Panc1 (cell line): ENCODE data around the gene ZDHHC14.

ENCODE experiments used
- POLR2AphosphoS5 ChIP-seq: IDR thresholded peaks from 2 replicates; pipeline ENCODE4 v1.6.1; 2012; ENCODE audit warnings: mild to moderate bottlenecking, low read depth, low read length, moderate library complexity
- SIN3A ChIP-seq: IDR thresholded peaks from 2 replicates; pipeline ENCODE4 v1.6.1; 2012; ENCODE audit warnings: low read depth, mild to moderate bottlenecking, low read length, moderate library complexity, borderline replicate concordance; ENCODE audit not compliant: insufficient read depth
- TCF7L2 ChIP-seq: IDR thresholded peaks from 2 replicates; pipeline ENCODE4 v1.6.1; 2011; ENCODE audit warnings: mild to moderate bottlenecking, low read depth, low read length, inconsistent platforms
- TF ChIP-seq, protein P1 (sequence below): fragments of 450-650 bp; IDR thresholded peaks from 2 replicates; pipeline ENCODE4 v1.5.1; 2017; ENCODE audit warnings: mild to moderate bottlenecking
- TF ChIP-seq, protein P2 (sequence below), 2 experiments: IDR thresholded peaks; 2 replicates each; pipeline ENCODE4 v1.6.1; 2011 to 2012; ENCODE audit warnings: low read depth in 2 of 2, control low read depth in 1 of 2, low read length in 1 of 2, mild to moderate bottlenecking in 1 of 2, moderate library complexity in 1 of 2; ENCODE audit not compliant: insufficient read depth in 1 of 2

DNA sequence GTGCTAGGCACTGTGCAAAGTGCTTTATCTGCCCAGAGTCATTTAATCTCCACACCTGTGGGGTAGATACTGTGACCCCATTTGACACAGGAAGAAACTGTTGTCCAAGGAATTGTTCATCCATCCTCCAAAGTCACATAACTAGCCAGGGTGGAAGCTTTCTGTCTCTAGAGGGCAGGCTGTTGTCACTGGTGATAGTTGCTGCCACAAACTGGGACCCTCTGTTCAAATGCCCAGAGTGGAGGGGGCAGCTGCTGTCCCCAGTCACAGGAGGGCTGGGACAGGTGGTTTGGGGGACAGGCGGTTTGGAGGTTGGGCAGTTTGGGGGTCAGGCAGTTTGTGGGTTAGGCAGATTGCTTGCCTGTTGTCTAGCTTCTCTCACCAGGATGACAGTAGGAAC is 41.6 kb upstream of the ZDHHC14 start:
- TF ChIP-seq TCF7L2 (no peak), POLR2AphosphoS5 (no peak), SIN3A (no peak)
- TF ChIP-seq, protein P1, sequence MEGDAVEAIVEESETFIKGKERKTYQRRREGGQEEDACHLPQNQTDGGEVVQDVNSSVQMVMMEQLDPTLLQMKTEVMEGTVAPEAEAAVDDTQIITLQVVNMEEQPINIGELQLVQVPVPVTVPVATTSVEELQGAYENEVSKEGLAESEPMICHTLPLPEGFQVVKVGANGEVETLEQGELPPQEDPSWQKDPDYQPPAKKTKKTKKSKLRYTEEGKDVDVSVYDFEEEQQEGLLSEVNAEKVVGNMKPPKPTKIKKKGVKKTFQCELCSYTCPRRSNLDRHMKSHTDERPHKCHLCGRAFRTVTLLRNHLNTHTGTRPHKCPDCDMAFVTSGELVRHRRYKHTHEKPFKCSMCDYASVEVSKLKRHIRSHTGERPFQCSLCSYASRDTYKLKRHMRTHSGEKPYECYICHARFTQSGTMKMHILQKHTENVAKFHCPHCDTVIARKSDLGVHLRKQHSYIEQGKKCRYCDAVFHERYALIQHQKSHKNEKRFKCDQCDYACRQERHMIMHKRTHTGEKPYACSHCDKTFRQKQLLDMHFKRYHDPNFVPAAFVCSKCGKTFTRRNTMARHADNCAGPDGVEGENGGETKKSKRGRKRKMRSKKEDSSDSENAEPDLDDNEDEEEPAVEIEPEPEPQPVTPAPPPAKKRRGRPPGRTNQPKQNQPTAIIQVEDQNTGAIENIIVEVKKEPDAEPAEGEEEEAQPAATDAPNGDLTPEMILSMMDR, result peak; percentile 61
- TF ChIP-seq, protein P2, sequence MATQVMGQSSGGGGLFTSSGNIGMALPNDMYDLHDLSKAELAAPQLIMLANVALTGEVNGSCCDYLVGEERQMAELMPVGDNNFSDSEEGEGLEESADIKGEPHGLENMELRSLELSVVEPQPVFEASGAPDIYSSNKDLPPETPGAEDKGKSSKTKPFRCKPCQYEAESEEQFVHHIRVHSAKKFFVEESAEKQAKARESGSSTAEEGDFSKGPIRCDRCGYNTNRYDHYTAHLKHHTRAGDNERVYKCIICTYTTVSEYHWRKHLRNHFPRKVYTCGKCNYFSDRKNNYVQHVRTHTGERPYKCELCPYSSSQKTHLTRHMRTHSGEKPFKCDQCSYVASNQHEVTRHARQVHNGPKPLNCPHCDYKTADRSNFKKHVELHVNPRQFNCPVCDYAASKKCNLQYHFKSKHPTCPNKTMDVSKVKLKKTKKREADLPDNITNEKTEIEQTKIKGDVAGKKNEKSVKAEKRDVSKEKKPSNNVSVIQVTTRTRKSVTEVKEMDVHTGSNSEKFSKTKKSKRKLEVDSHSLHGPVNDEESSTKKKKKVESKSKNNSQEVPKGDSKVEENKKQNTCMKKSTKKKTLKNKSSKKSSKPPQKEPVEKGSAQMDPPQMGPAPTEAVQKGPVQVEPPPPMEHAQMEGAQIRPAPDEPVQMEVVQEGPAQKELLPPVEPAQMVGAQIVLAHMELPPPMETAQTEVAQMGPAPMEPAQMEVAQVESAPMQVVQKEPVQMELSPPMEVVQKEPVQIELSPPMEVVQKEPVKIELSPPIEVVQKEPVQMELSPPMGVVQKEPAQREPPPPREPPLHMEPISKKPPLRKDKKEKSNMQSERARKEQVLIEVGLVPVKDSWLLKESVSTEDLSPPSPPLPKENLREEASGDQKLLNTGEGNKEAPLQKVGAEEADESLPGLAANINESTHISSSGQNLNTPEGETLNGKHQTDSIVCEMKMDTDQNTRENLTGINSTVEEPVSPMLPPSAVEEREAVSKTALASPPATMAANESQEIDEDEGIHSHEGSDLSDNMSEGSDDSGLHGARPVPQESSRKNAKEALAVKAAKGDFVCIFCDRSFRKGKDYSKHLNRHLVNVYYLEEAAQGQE (IDR thresholded peaks at IDR 0.05; ENCODE audit: insufficient read depth in 1 of 2, low read depth in 2 of 2, low read length in 1 of 2), result no peak
